Body of pancreas (tissue), 4 donors: ENCODE data around the gene MAP3K5. TPM values are rescaled to one million over a fixed set of nuclear protein-coding genes. Genes with fewer than 3 reads are reported as not detected.

ENCODE experiments used
- ATAC-seq: fragments of 150-250 bp; one replicate; pipeline ENCODE4 v1.9.1; 2016
- DNase-seq, 4 donors: peaks; one replicate each; pipeline ENCODE4 v3.0.0-alpha.2; 2019
- H3K27ac ChIP-seq, 4 donors: fragments of 200-600 bp; sonication (generic); 1 replicate in 3 of 4; 2 replicates in 1 of 4; pipeline versions ENCODE4 v1.5.1 to v1.6.1; 2016 to 2019; ENCODE audit warnings: mild to moderate bottlenecking in 1 of 4, mixed read lengths in 1 of 4, moderate library complexity in 1 of 4
- H3K27me3 ChIP-seq, 2 donors: fragments of 200-600 bp; sonication (generic); one replicate each; pipeline ENCODE4 v1.6.0; 2016; ENCODE audit warnings: mild to moderate bottlenecking in 1 of 2
- H3K36me3 ChIP-seq, 2 donors: fragments of 200-600 bp; sonication (generic); replicated peaks in 1 of 2; 2 replicates each; pipeline ENCODE4 v1.5.1; 2016; ENCODE audit warnings: low read depth in 2 of 2; ENCODE audit not compliant: insufficient read depth in 1 of 2
- H3K4me1 ChIP-seq: fragments of 200-600 bp; sonication (generic); one replicate; pipeline ENCODE4 v1.6.0; 2016
- H3K4me3 ChIP-seq, 2 donors: fragments of 200-600 bp; sonication (generic); 1 replicate in 1 of 2; 2 replicates in 1 of 2; pipeline ENCODE4 v1.5.1; 2016 to 2019
- H3K9me3 ChIP-seq, 3 donors: fragments of 200-600 bp; sonication (generic); 1 replicate in 2 of 3; 2 replicates in 1 of 3; pipeline ENCODE4 v1.5.1; 2016
- CTCF ChIP-seq, 7 experiments: fragments of 450-650 bp in 4 of 7; fragments of 200-600 bp in 3 of 7; sonication (generic) in 3 of 7; IDR thresholded peaks; one replicate each; pipeline ENCODE4 v1.5.1; 2016 to 2019; ENCODE audit warnings: antibody characterized with exemption in 7 of 7
- POLR2A ChIP-seq, 3 donors: fragments of 450-650 bp; IDR thresholded peaks; one replicate each; pipeline ENCODE4 v1.6.1; 2016; ENCODE audit warnings: antibody characterized with exemption in 3 of 3, mild to moderate bottlenecking in 2 of 3
- WGBS, 2 donors: methylation state at CpG; one replicate each; pipeline ENCODE4 v1.1.5; 2017; 5-methylcytosine and 5-hydroxymethylcytosine counted together
- intact Hi-C: fragments of 100-400 bp; cut with DNase I; formaldehyde crosslinking; loops from one replicate; pipeline ENCODE4 v1.15.1; 2023
- total RNA-seq, 2 donors: library from RNA; depleted of rRNA; stranded (reverse); fragments of >200 nt; gene quantifications; one replicate each; pipeline ENCODE4 v1.1.0, GENCODE V29; 2016

Gene MAP3K5
- total RNA-seq, 2 donors from 2014 or later: 33.7 to 36.9 TPM

- ATAC-seq: peak; percentile 72
- DNase-seq: no peak
- Histone ChIP-seq H3K27ac (peak overlapping the region; percentile 79 to 96 (median 90)), H3K4me3 (peak overlapping the region; percentile 56 to 74), H3K36me3 (no peaks in the 10 kb centered on the region), H3K4me1 (peaks cover 43% of the 10 kb centered on the region), H3K9me3 (no peaks in the 10 kb centered on the region), H3K27me3 (no peaks in the 10 kb centered on the region)
- no peak for TF ChIP-seq CTCF (IDR thresholded peaks at IDR 0.05)
- WGBS, 2 donors: 0% methylated on average over 18 of the region's 46 CpGs; no CpG with 5 or more reads in 1 of the 2 donors
- intact Hi-C loops: no loop called here
These were observed 242.3 kb downstream of the MAP3K5 start for GRCh38 chr6:136550045-136550329.

GRCh38 chr6:136549300-136550044 lies 242.8 kb downstream of the MAP3K5 start:
- TF ChIP-seq POLR2A (IDR thresholded peaks at IDR 0.05) (no peak), CTCF (IDR thresholded peaks at IDR 0.05) (no peak)
- DNase-seq (peak; percentile 18 to 50 (median 36)), ATAC-seq (peak; percentile 4)
- H3K4me3 ChIP-seq: peak overlapping the region; percentile 56 to 74
- H3K27ac ChIP-seq: peak overlapping the region; percentile 79 to 96 (median 90)
- no peaks in the 10 kb centered on the region for H3K27me3 ChIP-seq
- peaks cover 47% of the 10 kb centered on the region for H3K4me1 ChIP-seq
- no peaks in the 10 kb centered on the region for H3K36me3 ChIP-seq
- H3K9me3 ChIP-seq: no peaks in the 10 kb centered on the region
- intact Hi-C loops: loop anchor here (10.0 kb wide), 1 partner anchor 205 kb away; no protein-coding TSS in a partner anchor
- 1% methylated on average over 29 to 42 of the region's 42 CpGs for WGBS, 2 donors

- no peak for TF ChIP-seq CTCF (IDR thresholded peaks at IDR 0.05)
- no peak for TF ChIP-seq POLR2A (IDR thresholded peaks at IDR 0.05)
- Histone ChIP-seq H3K4me3 (peak overlapping the region in 1 of 2 donors; percentile 0), H3K27ac (peak overlapping the region in 1 of 4 donors; percentile 93), H3K27me3 (no peaks in the 10 kb centered on the region), H3K36me3 (no peaks in the 10 kb centered on the region), H3K9me3 (no peaks in the 10 kb centered on the region), H3K4me1 (peaks cover 47% of the 10 kb centered on the region)
- intact Hi-C loops: loop anchor here (10.0 kb wide), 1 partner anchor 204 kb away; no protein-coding TSS in a partner anchor
- WGBS, 2 donors: 26 to 30% methylated on average over 14 of the region's 14 CpGs
- ATAC-seq (no peak), DNase-seq (no peak)
These were observed 243.5 kb downstream of the MAP3K5 start for GRCh38 chr6:136548582-136549299.

GRCh38 chr6:136547871-136548270 lies 244.4 kb downstream of the MAP3K5 start:
- H3K9me3 ChIP-seq: no peaks in the 10 kb centered on the region
- WGBS, 2 donors: 53 to 54% methylated on average over 1 of the region's 1 CpG

More at GRCh38 chr6:136547871-136548270, 244.4 kb downstream of the MAP3K5 start:
- Histone ChIP-seq H3K27me3 (no peaks in the 10 kb centered on the region), H3K4me3 (no peak overlapping the region), H3K27ac (no peak overlapping the region), H3K36me3 (no peaks in the 10 kb centered on the region), H3K4me1 (peaks cover 42% of the 10 kb centered on the region)
- intact Hi-C loops: loop anchor here (10.0 kb wide), 1 partner anchor 203 kb away; no protein-coding TSS in a partner anchor
- ATAC-seq (no peak), DNase-seq (no peak)
- TF ChIP-seq CTCF (IDR thresholded peaks at IDR 0.05) (no peak), POLR2A (IDR thresholded peaks at IDR 0.05) (no peak)
